GM10266 (cell line): ENCODE measurements around the gene OR2S2.
"Not testable (repeated sequence)": the region's sequence is repeated elsewhere in the genome, so short reads cannot be mapped to it uniquely, and the experiment has no call there.

Experiments
- DNase-seq: peaks from one replicate; pipeline ENCODE4 v3.0.0; 2012; ENCODE audit errors: extremely low spot score
- CTCF ChIP-seq: IDR thresholded peaks from 2 replicates; pipeline ENCODE4 v1.5.1; 2012; ENCODE audit warnings: mild to moderate bottlenecking, low read depth; ENCODE audit not compliant: control insufficient read depth, insufficient read depth; ENCODE audit errors: missing control alignments

OR2S2 gene

GRCh38 chr9:35919212-35920008 lies 38.5 kb downstream of the OR2S2 start:
- DNase-seq: no peak
- no peak for TF ChIP-seq CTCF

GRCh38 chr9:35918780-35919179 lies 39.2 kb downstream of the OR2S2 start:
- no peak for TF ChIP-seq CTCF
- no peak for DNase-seq

- no peak for TF ChIP-seq CTCF
- no peak for DNase-seq
Measured at GRCh38 chr9:35917261-35917660, 40.7 kb downstream of the OR2S2 start.

GRCh38 chr9:35915681-35916294 lies 42.2 kb downstream of the OR2S2 start:
- DNase-seq: no peak
- no peak for TF ChIP-seq CTCF

- no peak for TF ChIP-seq CTCF
- DNase-seq: no peak
Measured at GRCh38 chr9:35914301-35914807, 43.6 kb downstream of the OR2S2 start.

GRCh38 chr9:35913429-35913828 lies 44.5 kb downstream of the OR2S2 start:
- DNase-seq: not testable (repeated sequence)

- TF ChIP-seq CTCF: no peak
- no peak for DNase-seq
Measured at GRCh38 chr9:35912791-35913400, 45.1 kb downstream of the OR2S2 start.
